Lower lobe of right lung (tissue), 2 donors: ENCODE results near the gene MYPN. TPM values are rescaled to one million over a fixed set of nuclear protein-coding genes. Genes with fewer than 3 reads are reported as not detected.

Source experiments
- ATAC-seq, 2 donors: fragments of 200-7000 bp; cut with Tn5 transposase; one replicate each; pipeline ENCODE4 v1.9.1; 2020 to 2022; ENCODE audit warnings: mild to moderate bottlenecking in 2 of 2, moderate library complexity in 2 of 2
- DNase-seq: peaks from one replicate; pipeline ENCODE4 v3.0.0-alpha.2; 2020
- H3K27ac ChIP-seq: fragments of 200-600 bp; one replicate; pipeline ENCODE4 v1.8.0; 2022
- H3K27me3 ChIP-seq: fragments of 200-600 bp; one replicate; pipeline ENCODE4 v1.8.0; 2022; ENCODE audit warnings: low read depth
- H3K36me3 ChIP-seq: fragments of 200-600 bp; one replicate; pipeline ENCODE4 v1.8.0; 2022; ENCODE audit warnings: mild to moderate bottlenecking
- H3K4me1 ChIP-seq: fragments of 200-600 bp; one replicate; pipeline ENCODE4 v1.8.0; 2022
- H3K4me3 ChIP-seq: fragments of 200-600 bp; one replicate; pipeline ENCODE4 v1.8.0; 2022; ENCODE audit warnings: mild to moderate bottlenecking
- H3K9me3 ChIP-seq: fragments of 200-600 bp; one replicate; pipeline ENCODE4 v1.8.0; 2022
- CTCF ChIP-seq: fragments of 200-600 bp; IDR thresholded peaks from one replicate; pipeline ENCODE4 v1.8.0; 2022; ENCODE audit warnings: antibody characterized with exemption, mild to moderate bottlenecking
- intact Hi-C: fragments of 100-400 bp; cut with DNase I; formaldehyde crosslinking; loops from one replicate; pipeline ENCODE4 v1.11.0; 2022
- long read RNA-seq: library from polyadenylated mRNA; unstranded; transcript quantifications from one replicate; pipeline ENCODE4 v2.0.0, GENCODE V29; 2021
- total RNA-seq: library from RNA; stranded (reverse); fragmentation: NEBNext Ultra II Directional; extraction: Animal tissue kit (Norgen Biotek cat#: 25700); gene quantifications from one replicate; pipeline ENCODE4 v1.2.1, GENCODE V29; 2021
- donor health status: DM: no; HTN: yes; CAD: no; lungs with severe emphysema.

Gene MYPN
- total RNA-seq, result not detected
- long read RNA-seq, result 0 reads

- intact Hi-C loops, result no loop called here
- Histone ChIP-seq H3K4me3 (no peak within 1 kb of the TSS), H3K27me3 (no peaks in the 10 kb centered on the region), H3K36me3 (no peaks in the 10 kb centered on the region), H3K27ac (no peak within 1 kb of the TSS), H3K4me1 (no peaks in the 10 kb centered on the region), H3K9me3 (no peaks in the 10 kb centered on the region)
- no peak for TF ChIP-seq CTCF
- no peak for ATAC-seq
- no peak for DNase-seq
Measured at GRCh38 chr10:68109331-68109730, at the start of gene MYPN. Gene MYPN (plus strand): TSS chr10:68109488. CDS start chr10:68121439, 11,951 bp downstream.

- Histone ChIP-seq H3K27ac (no peak overlapping the region), H3K4me1 (peaks cover 12% of the 10 kb centered on the region), H3K4me3 (no peak overlapping the region), H3K36me3 (peaks cover 25% of the 10 kb centered on the region), H3K27me3 (no peaks in the 10 kb centered on the region), H3K9me3 (no peaks in the 10 kb centered on the region)
- ATAC-seq (peak; percentile 61 to 87), DNase-seq (no peak)
- intact Hi-C loops, result no loop called here
- TF ChIP-seq CTCF, result no peak
Measured at GRCh38 chr10:68067029-68067428, 42.3 kb upstream of the MYPN start.

- Histone ChIP-seq H3K27ac (no peak overlapping the region), H3K27me3 (no peaks in the 10 kb centered on the region), H3K4me3 (no peak overlapping the region), H3K9me3 (no peaks in the 10 kb centered on the region), H3K36me3 (peaks cover 25% of the 10 kb centered on the region), H3K4me1 (peaks cover 16% of the 10 kb centered on the region)
- no peak for TF ChIP-seq CTCF
- ATAC-seq, result no peak
- DNase-seq, result no peak
- intact Hi-C loops, result no loop called here
Measured at GRCh38 chr10:68067508-68067907, 41.8 kb upstream of the MYPN start.

- Histone ChIP-seq H3K27me3 (no peaks in the 10 kb centered on the region), H3K27ac (peak overlapping the region; percentile 97), H3K4me3 (peak overlapping the region; percentile 90), H3K4me1 (peaks cover 29% of the 10 kb centered on the region), H3K36me3 (peaks cover 21% of the 10 kb centered on the region), H3K9me3 (no peaks in the 10 kb centered on the region)
- intact Hi-C loops, result no loop called here
- no peak for ATAC-seq
- no peak for TF ChIP-seq CTCF
- no peak for DNase-seq
Measured at GRCh38 chr10:68073631-68074030, 35.7 kb upstream of the MYPN start.

DNA sequence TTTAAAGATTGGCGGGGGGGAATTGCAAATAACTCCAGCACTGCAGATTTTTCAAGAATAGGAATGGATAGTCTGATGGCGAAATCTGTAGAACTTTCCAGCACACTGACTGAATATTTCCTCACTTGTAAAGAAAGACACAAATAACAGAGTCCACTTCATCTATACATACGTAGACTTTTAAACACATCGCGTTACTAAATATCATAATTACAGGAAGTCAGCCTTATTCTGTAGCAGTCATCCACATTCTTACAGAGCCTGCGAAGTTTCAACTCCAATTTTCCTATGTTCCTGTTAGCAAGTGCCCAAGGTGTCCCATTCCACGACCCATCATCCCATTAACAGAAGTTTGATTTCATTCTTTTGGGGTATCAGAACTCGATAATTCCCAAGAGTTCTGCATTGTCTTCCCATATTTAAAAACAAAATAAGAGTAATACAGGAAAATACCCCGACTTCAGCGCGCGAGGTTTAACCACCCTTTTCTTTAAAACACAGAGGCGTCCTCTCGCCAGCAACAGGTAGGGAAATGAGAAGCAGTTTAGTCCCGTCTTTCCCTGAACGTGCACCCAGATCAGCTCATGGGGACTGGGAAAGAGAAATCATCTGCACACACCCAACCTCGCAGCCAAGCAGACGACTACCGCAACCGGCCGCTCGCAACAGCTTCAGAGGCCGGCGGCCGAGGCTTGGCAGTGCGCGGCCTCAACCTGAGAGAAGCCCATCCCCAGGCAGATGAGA, 35.1 kb upstream of the MYPN start:
- Histone ChIP-seq H3K9me3 (no peaks in the 10 kb centered on the region), H3K4me1 (peaks cover 29% of the 10 kb centered on the region), H3K27me3 (no peaks in the 10 kb centered on the region), H3K4me3 (peak overlapping the region; percentile 90), H3K36me3 (peaks cover 21% of the 10 kb centered on the region), H3K27ac (peak overlapping the region; percentile 97)
- ATAC-seq (peak; percentile 18 to 19), DNase-seq (no peak)
- intact Hi-C loops, result no loop called here
- TF ChIP-seq CTCF, result no peak
